OCI-LY7 (cell line): ENCODE measurements around the gene ANKMY1.

ENCODE experiments used
- CTCF ChIP-seq: fragments of 200-600 bp; sonication (generic); conservative IDR thresholded peaks from 2 replicates; pipeline ENCODE4 v1.5.1; 2014; ENCODE audit warnings: mild to moderate bottlenecking, antibody characterized with exemption, low read length, moderate library complexity, mixed read lengths
- EZH2phosphoT487 ChIP-seq: fragments of 200-600 bp; sonication (generic); IDR thresholded peaks from 2 replicates; pipeline ENCODE4 v1.6.1; 2018; ENCODE audit warnings: low read depth, borderline replicate concordance, mild to moderate bottlenecking, mixed run types, antibody characterized with exemption, low read length, moderate library complexity, mixed read lengths

- no peak for TF ChIP-seq CTCF
- no peak for TF ChIP-seq EZH2phosphoT487
These were observed 45.7 kb downstream of the ANKMY1 start for GRCh38 chr2:240512109-240512485.
